Activated T-helper 1 cell treated with anti-CD3 and anti-CD28 coated beads, Interleukin-12 subunit alpha, Interleukin-12 subunit beta, Interleukin-2, Interleukin-4 antibody, amounts not matched to agents 30 ng/mL and 10 ng/mL and 1 ng/mL, durations not matched to agents 14 hours and 24 hours and 36 hours (primary cell): ENCODE results near the gene MPST. TPM values are rescaled to one million over a fixed set of nuclear protein-coding genes. Genes with fewer than 3 reads are reported as not detected.

Experiments used
- DNase-seq: peaks from one replicate; pipeline ENCODE4 v3.0.0; 2021; ENCODE audit warnings: low spot score
- H3K27ac Mint-ChIP-seq: one replicate; pipeline ENCODE4 v1.8.0; 2021; ENCODE audit warnings: mild to moderate bottlenecking, mixed read lengths
- H3K27me3 Mint-ChIP-seq: one replicate; pipeline ENCODE4 v1.8.0; 2022; ENCODE audit warnings: mild to moderate bottlenecking, moderate library complexity, mixed read lengths; ENCODE audit not compliant: insufficient read depth
- H3K36me3 Mint-ChIP-seq: one replicate; pipeline ENCODE4 v1.8.0; 2021; ENCODE audit warnings: low read depth, mixed read lengths
- H3K4me1 Mint-ChIP-seq: one replicate; pipeline ENCODE4 v1.8.0; 2021; ENCODE audit warnings: low read depth, mixed read lengths
- H3K4me3 Mint-ChIP-seq: one replicate; pipeline ENCODE4 v1.8.0; 2021; ENCODE audit warnings: mild to moderate bottlenecking, moderate library complexity, mixed read lengths
- H3K9me3 Mint-ChIP-seq: one replicate; pipeline ENCODE4 v1.8.0; 2021; ENCODE audit warnings: mixed read lengths
- intact Hi-C: fragments of 100-400 bp; cut with micrococcal nuclease; formaldehyde crosslinking; loops from one replicate; pipeline ENCODE4 v1.15.1; 2024
- total RNA-seq: library from RNA; stranded (reverse); gene quantifications from 2 replicates; pipeline ENCODE4 v1.2.3, GENCODE V29; 2022

The MPST gene
- total RNA-seq, result 18.0 and 20.1 TPM in 2 replicates

GRCh38 chr22:37019309-37020191, at the start of gene MPST, which contains the start of gene TST:
MPST (plus strand) TSS chr22:37019742; CDS start chr22:37019837, 95 bp downstream.
TST (minus strand) TSS chr22:37019447; CDS start chr22:37018732, 715 bp downstream.
- Mint-ChIP-seq H3K27me3 (no peaks in the 10 kb centered on the region), H3K4me1 (peaks cover 16% of the 10 kb centered on the region), H3K4me3 (peak within 1 kb of the TSS; percentile 90), H3K36me3 (peaks cover 2% of the 10 kb centered on the region), H3K27ac (peak within 1 kb of the TSS; percentile 74), H3K9me3 (no peaks in the 10 kb centered on the region)
- DNase-seq, result peak; percentile 53
- intact Hi-C loops, result loop anchor here (1.0 kb wide), 2 partner anchors 41 to 180 kb away; no protein-coding TSS in a partner anchor

GRCh38 chr22:36971341-36972125, 48.0 kb upstream of the MPST start:
- no peak overlapping the region for H3K4me3 Mint-ChIP-seq
- DNase-seq, result no peak
- no peaks in the 10 kb centered on the region for H3K4me1 Mint-ChIP-seq
- peaks cover 8% of the 10 kb centered on the region for H3K27me3 Mint-ChIP-seq
- no peak overlapping the region for H3K27ac Mint-ChIP-seq
- no peaks in the 10 kb centered on the region for H3K9me3 Mint-ChIP-seq
- intact Hi-C loops, result no loop called here
- no peaks in the 10 kb centered on the region for H3K36me3 Mint-ChIP-seq

- Mint-ChIP-seq H3K9me3 (no peaks in the 10 kb centered on the region), H3K36me3 (no peaks in the 10 kb centered on the region), H3K4me3 (peak overlapping the region; percentile 86), H3K4me1 (peaks cover 15% of the 10 kb centered on the region), H3K27ac (no peak overlapping the region), H3K27me3 (peaks cover 2% of the 10 kb centered on the region)
- DNase-seq, result no peak
- intact Hi-C loops, result loop anchor here (5.0 kb wide), 2 partner anchors 66 to 429 kb away; no protein-coding TSS in a partner anchor
Measured at GRCh38 chr22:36976606-36977005, 42.9 kb upstream of the MPST start.

GRCh38 chr22:36977401-36977861, 42.1 kb upstream of the MPST start:
- Mint-ChIP-seq H3K36me3 (no peaks in the 10 kb centered on the region), H3K4me1 (peaks cover 15% of the 10 kb centered on the region), H3K27ac (peak overlapping the region; percentile 74), H3K9me3 (no peaks in the 10 kb centered on the region), H3K27me3 (peaks cover 5% of the 10 kb centered on the region), H3K4me3 (peak overlapping the region; percentile 86)
- intact Hi-C loops, result loop anchor here (5.0 kb wide), 2 partner anchors 65 to 430 kb away; no protein-coding TSS in a partner anchor
- DNase-seq, result peak; percentile 50

GRCh38 chr22:36977947-36978660, 41.4 kb upstream of the MPST start:
- H3K36me3 Mint-ChIP-seq, result no peaks in the 10 kb centered on the region
- H3K4me3 Mint-ChIP-seq, result peak overlapping the region; percentile 86
- DNase-seq, result peak; percentile 84
- H3K4me1 Mint-ChIP-seq, result peaks cover 15% of the 10 kb centered on the region
- H3K9me3 Mint-ChIP-seq, result no peaks in the 10 kb centered on the region
- peaks cover 8% of the 10 kb centered on the region for H3K27me3 Mint-ChIP-seq
- intact Hi-C loops, result loop anchor here (1.0 to 5.0 kb wide), 11 partner anchors 41 to 431 kb away; partner anchors contain the start of genes MPST, NCF4 and TST
- H3K27ac Mint-ChIP-seq, result peak overlapping the region; percentile 74

GRCh38 chr22:36979016-36979910, 40.3 kb upstream of the MPST start:
- peaks cover 13% of the 10 kb centered on the region for H3K27me3 Mint-ChIP-seq
- H3K4me3 Mint-ChIP-seq, result no peak overlapping the region
- intact Hi-C loops, result loop anchor here (5.0 kb wide), 2 partner anchors 63 to 432 kb away; no protein-coding TSS in a partner anchor

GRCh38 chr22:36981247-36981775, 38.2 kb upstream of the MPST start:
- Mint-ChIP-seq H3K4me3 (no peak overlapping the region), H3K27me3 (peaks cover 15% of the 10 kb centered on the region), H3K27ac (no peak overlapping the region), H3K36me3 (no peaks in the 10 kb centered on the region), H3K4me1 (peaks cover 15% of the 10 kb centered on the region), H3K9me3 (peaks cover 11% of the 10 kb centered on the region)
- DNase-seq, result no peak
- intact Hi-C loops, result no loop called here

More at GRCh38 chr22:36979016-36979910, 40.3 kb upstream of the MPST start:
- Mint-ChIP-seq H3K36me3 (no peaks in the 10 kb centered on the region), H3K27ac (no peak overlapping the region), H3K9me3 (no peaks in the 10 kb centered on the region), H3K4me1 (peaks cover 15% of the 10 kb centered on the region)
- DNase-seq, result no peak

GRCh38 chr22:36982136-36982535, 37.4 kb upstream of the MPST start:
- peak overlapping the region; percentile 64 for H3K27ac Mint-ChIP-seq
- peaks cover 13% of the 10 kb centered on the region for H3K4me1 Mint-ChIP-seq
- intact Hi-C loops, result no loop called here
- peaks cover 13% of the 10 kb centered on the region for H3K9me3 Mint-ChIP-seq
- DNase-seq, result no peak
- peaks cover 15% of the 10 kb centered on the region for H3K27me3 Mint-ChIP-seq
- no peaks in the 10 kb centered on the region for H3K36me3 Mint-ChIP-seq
- H3K4me3 Mint-ChIP-seq, result no peak overlapping the region

- Mint-ChIP-seq H3K4me3 (no peak overlapping the region), H3K4me1 (peaks cover 4% of the 10 kb centered on the region), H3K36me3 (no peaks in the 10 kb centered on the region), H3K27ac (no peak overlapping the region), H3K9me3 (peaks cover 17% of the 10 kb centered on the region), H3K27me3 (peaks cover 25% of the 10 kb centered on the region)
- DNase-seq, result no peak
- intact Hi-C loops, result no loop called here
Measured at GRCh38 chr22:36985211-36985889, 34.2 kb upstream of the MPST start.

GRCh38 chr22:36986242-36986821, 33.2 kb upstream of the MPST start:
- Mint-ChIP-seq H3K9me3 (peaks cover 17% of the 10 kb centered on the region), H3K4me1 (peaks cover 4% of the 10 kb centered on the region), H3K4me3 (no peak overlapping the region), H3K27me3 (peaks cover 28% of the 10 kb centered on the region), H3K27ac (no peak overlapping the region), H3K36me3 (no peaks in the 10 kb centered on the region)
- intact Hi-C loops, result loop anchor here (1.0 kb wide), 1 partner anchor 274 kb away; no protein-coding TSS in a partner anchor
- no peak for DNase-seq
